H9 (cell line): ENCODE results near the gene PAX1. TPM values are rescaled to one million over a fixed set of nuclear protein-coding genes. Genes with fewer than 3 reads are reported as not detected.

ENCODE experiments used
- DNase-seq: peaks from one replicate; pipeline ENCODE4 v3.0.0-alpha.2; 2017
- H2AFZ ChIP-seq: one replicate; pipeline ENCODE4 v1.6.1; 2013; ENCODE audit warnings: mild to moderate bottlenecking, low read length, control low read depth, moderate library complexity
- H2AK5ac ChIP-seq: 2 replicates; pipeline ENCODE4 v1.6.1; 2013; ENCODE audit warnings: low read length, control low read depth, mixed read lengths; ENCODE audit not compliant: insufficient read length
- H2BK120ac ChIP-seq: one replicate; pipeline ENCODE4 v1.6.1; 2013; ENCODE audit warnings: low read depth, mild to moderate bottlenecking, low read length, control low read depth, inconsistent platforms; ENCODE audit not compliant: poor library complexity, severe bottlenecking
- H2BK12ac ChIP-seq: 2 replicates; pipeline ENCODE4 v1.6.1; 2013; ENCODE audit warnings: low read length, control low read depth, mixed read lengths, low read depth; ENCODE audit not compliant: insufficient read length
- H2BK15ac ChIP-seq: 2 replicates; pipeline ENCODE4 v1.6.1; 2013; ENCODE audit warnings: low read depth, low read length, control low read depth
- H2BK20ac ChIP-seq: one replicate; pipeline ENCODE4 v1.6.1; 2013; ENCODE audit warnings: low read depth, mild to moderate bottlenecking, low read length, control low read depth, inconsistent platforms; ENCODE audit not compliant: poor library complexity, severe bottlenecking
- H2BK5ac ChIP-seq: 2 replicates; pipeline ENCODE4 v1.6.1; 2013; ENCODE audit warnings: low read length, control low read depth, mixed read lengths; ENCODE audit not compliant: insufficient read length
- H3K14ac ChIP-seq: 2 replicates; pipeline ENCODE4 v1.6.1; 2013; ENCODE audit warnings: low read length, control low read depth; ENCODE audit not compliant: insufficient read depth
- H3K18ac ChIP-seq: 2 replicates; pipeline ENCODE4 v1.6.1; 2013; ENCODE audit warnings: low read depth, mild to moderate bottlenecking, mixed read lengths, low read length, control low read depth; ENCODE audit not compliant: insufficient read length
- H3K23ac ChIP-seq: 2 replicates; pipeline ENCODE4 v1.6.1; 2013; ENCODE audit warnings: low read length, control low read depth, mixed read lengths, low read depth; ENCODE audit not compliant: insufficient read length
- H3K23me2 ChIP-seq: 2 replicates; pipeline ENCODE4 v1.6.1; 2013; ENCODE audit warnings: low read depth, mild to moderate bottlenecking, mixed read lengths, low read length, control low read depth; ENCODE audit not compliant: insufficient read length, poor library complexity, severe bottlenecking
- H3K27ac ChIP-seq: 2 replicates; pipeline ENCODE4 v1.5.1; 2013; ENCODE audit warnings: low read length, control low read depth, mixed read lengths, low read depth; ENCODE audit not compliant: insufficient read length
- H3K27me3 ChIP-seq: 2 replicates; pipeline ENCODE4 v1.6.1; 2013; ENCODE audit warnings: low read length, control low read depth, inconsistent platforms; ENCODE audit not compliant: insufficient read depth
- H3K4ac ChIP-seq: 2 replicates; pipeline ENCODE4 v1.6.1; 2013; ENCODE audit warnings: low read depth, mild to moderate bottlenecking, control low read depth, inconsistent platforms, low read length, moderate library complexity
- H3K4me1 ChIP-seq: 2 replicates; pipeline ENCODE4 v1.6.1; 2013; ENCODE audit warnings: low read length, control low read depth, inconsistent platforms; ENCODE audit not compliant: insufficient read depth
- H3K4me2 ChIP-seq: 2 replicates; pipeline ENCODE4 v1.6.1; 2013; ENCODE audit warnings: low read length, control low read depth, mixed read lengths; ENCODE audit not compliant: insufficient read length, insufficient read depth
- H3K56ac ChIP-seq: 2 replicates; pipeline ENCODE4 v1.6.1; 2013; ENCODE audit warnings: low read depth, mild to moderate bottlenecking, mixed read lengths, low read length, control low read depth; ENCODE audit not compliant: insufficient read length
- H3K79me1 ChIP-seq: 2 replicates; pipeline ENCODE4 v1.6.1; 2013; ENCODE audit warnings: low read depth, mild to moderate bottlenecking, moderate library complexity, low read length, control low read depth, inconsistent platforms; ENCODE audit not compliant: insufficient read depth, poor library complexity, severe bottlenecking
- H3K79me2 ChIP-seq: 2 replicates; pipeline ENCODE4 v1.6.1; 2013; ENCODE audit warnings: low read length, control low read depth, inconsistent platforms; ENCODE audit not compliant: insufficient read depth
- H3K9ac ChIP-seq: 2 replicates; pipeline ENCODE4 v1.6.1; 2013; ENCODE audit warnings: low read length, control low read depth, mixed read lengths; ENCODE audit not compliant: insufficient read length; ENCODE audit errors: extremely low read depth
- H3K9me3 ChIP-seq: one replicate; pipeline ENCODE4 v1.6.1; 2013; ENCODE audit warnings: low read depth, low read length, inconsistent platforms; ENCODE audit not compliant: control insufficient read depth
- H3T11ph ChIP-seq: one replicate; pipeline ENCODE4 v1.6.1; 2013; ENCODE audit warnings: mild to moderate bottlenecking, low read length, control low read depth, inconsistent platforms
- H4K20me1 ChIP-seq: one replicate; pipeline ENCODE4 v1.6.1; 2013; ENCODE audit not compliant: control insufficient read depth, insufficient read length, insufficient read depth
- H4K5ac ChIP-seq: 2 replicates; pipeline ENCODE4 v1.6.1; 2013; ENCODE audit warnings: low read depth, mild to moderate bottlenecking, mixed read lengths, low read length, control low read depth; ENCODE audit not compliant: insufficient read length
- H4K8ac ChIP-seq: replicated peaks from 2 replicates; pipeline ENCODE4 v1.6.1; 2013; ENCODE audit warnings: low read length, control low read depth, mixed read lengths, low read depth; ENCODE audit not compliant: insufficient read length
- H4K91ac ChIP-seq: 2 replicates; pipeline ENCODE4 v1.6.1; 2013; ENCODE audit warnings: low read depth, mild to moderate bottlenecking, moderate library complexity, mixed read lengths, low read length, control low read depth; ENCODE audit not compliant: insufficient read length
- H3K27ac Mint-ChIP-seq, 3 experiments: 2 replicates in 2 of 3; 3 replicates in 1 of 3; pipeline ENCODE4 v1.8.0; 2020 to 2021; ENCODE audit warnings: mixed read lengths in 3 of 3, mild to moderate bottlenecking in 1 of 3, moderate library complexity in 1 of 3
- H3K27me3 Mint-ChIP-seq: 2 replicates; pipeline ENCODE4 v1.8.0; 2021; ENCODE audit warnings: low read depth, mild to moderate bottlenecking, moderate library complexity, mixed read lengths
- H3K36me3 Mint-ChIP-seq, 3 experiments: 2 replicates in 2 of 3; 3 replicates in 1 of 3; pipeline ENCODE4 v1.8.0; 2020 to 2021; ENCODE audit warnings: low read depth in 3 of 3, mixed read lengths in 3 of 3; ENCODE audit not compliant: insufficient read depth in 1 of 3
- H3K4me1 Mint-ChIP-seq, 2 experiments: 2 replicates each; pipeline ENCODE4 v1.8.0; 2020; ENCODE audit warnings: mixed read lengths in 2 of 2
- H3K4me3 Mint-ChIP-seq, 2 experiments: 2 replicates in 1 of 2; 3 replicates in 1 of 2; pipeline ENCODE4 v1.8.0; 2020 to 2021; ENCODE audit warnings: mild to moderate bottlenecking in 2 of 2, mixed read lengths in 2 of 2, moderate library complexity in 1 of 2
- H3K9me3 Mint-ChIP-seq, 2 experiments: 2 replicates in 1 of 2; 3 replicates in 1 of 2; pipeline ENCODE4 v1.8.0; 2020; ENCODE audit warnings: mild to moderate bottlenecking in 2 of 2, mixed read lengths in 2 of 2, moderate library complexity in 1 of 2
- CTCF ChIP-seq: fragments of 200-600 bp; sonication (generic); conservative IDR thresholded peaks from 3 replicates; pipeline ENCODE4 v1.8.0; 2021; ENCODE audit warnings: antibody characterized with exemption, mild to moderate bottlenecking
- WGBS: extraction: QIAGEN DNeasy Blood & Tissue Kit; methylation state at CpG from one replicate; pipeline ENCODE4 v1.1.7; 2013; ENCODE audit warnings: missing lambda C conversion rate, low lambda C conversion rate, mixed read lengths; ENCODE audit not compliant: insufficient read length; ENCODE audit errors: extremely low coverage; 5-methylcytosine and 5-hydroxymethylcytosine counted together
- total RNA-seq: library from RNA; stranded (reverse); gene quantifications from 2 replicates; pipeline ENCODE4 v1.2.1, GENCODE V29; 2021

PAX1 gene
- total RNA-seq, 1 experiment from 2014 or later = not detected

- Histone ChIP-seq H3K23me2 (no peaks in the 10 kb centered on the region), H3K4me2 (no peak overlapping the region), H2BK15ac (no peak overlapping the region), H3K56ac (no peak overlapping the region), H2AFZ (no peak overlapping the region), H4K20me1 (no peaks in the 10 kb centered on the region), H4K91ac (no peak overlapping the region), H2AK5ac (no peak overlapping the region), H3K14ac (no peak overlapping the region), H4K8ac (no peak overlapping the region), H3K4me1 (no peaks in the 10 kb centered on the region), H2BK20ac (no peak overlapping the region), H3K79me1 (no peaks in the 10 kb centered on the region), H3K27me3 (no peaks in the 10 kb centered on the region), H2BK12ac (no peak overlapping the region), H3K23ac (no peak overlapping the region), H3K9me3 (no peaks in the 10 kb centered on the region), H4K5ac (no peak overlapping the region), H3K4ac (no peak overlapping the region), H3K9ac (no peak overlapping the region), H3K18ac (no peak overlapping the region), H2BK5ac (no peak overlapping the region), H3K79me2 (no peaks in the 10 kb centered on the region), H3T11ph (no peak overlapping the region), H3K27ac (no peak overlapping the region), H2BK120ac (no peak overlapping the region)
- no peaks in the 10 kb centered on the region for H3K9me3 Mint-ChIP-seq
- no peak overlapping the region for H3K4me3 Mint-ChIP-seq
- no peak for DNase-seq
- no CpG with 5 or more reads among the region's 2 CpGs for WGBS
- no peaks in the 10 kb centered on the region for H3K4me1 Mint-ChIP-seq
- no peak for TF ChIP-seq CTCF
- H3K36me3 Mint-ChIP-seq = no peaks in the 10 kb centered on the region
- H3K27me3 Mint-ChIP-seq = peaks cover 23% of the 10 kb centered on the region
- no peak overlapping the region for H3K27ac Mint-ChIP-seq
Observed at GRCh38 chr20:21685981-21686380, 19.5 kb upstream of the PAX1 start.
